IMR-90 (cell line): ENCODE results near the gene PDZD2. TPM values are rescaled to one million over a fixed set of nuclear protein-coding genes. Genes with fewer than 3 reads are reported as not detected.

ENCODE experiments used
- ATAC-seq: fragments of 200-7000 bp; cut with Tn5 transposase; 2 replicates; pipeline ENCODE4 v1.9.1; 2020; ENCODE audit warnings: low read depth, mild to moderate bottlenecking, moderate library complexity
- BruUV-seq: library from RNA; stranded (reverse); fragments of 400-500 nt; replicated peaks from 2 replicates; lab custom pipeline; 2021; lab: Mats Ljungman, UMichigan
- CTCF ChIA-PET: fragments of 300-600 bp; formaldehyde crosslinking; extraction: SDS; loops from one replicate; lab custom pipeline; 2021; ENCODE audit warnings: antibody characterized with exemption; lab: Yijun Ruan, JAX
- POLR2A ChIA-PET: fragments of 300-600 bp; sonication (Branson Sonifier 250); formaldehyde crosslinking; loops from one replicate; lab custom pipeline; 2022; ENCODE audit warnings: antibody characterized with exemption; ENCODE audit not compliant: unreplicated experiment; lab: Charles Lee
- DNase-seq: peaks from one replicate; pipeline ENCODE4 v3.0.0; 2013
- H2AFZ ChIP-seq: replicated peaks from 2 replicates; pipeline ENCODE3; 2013; ENCODE audit warnings: low read length, mild to moderate bottlenecking; ENCODE audit not compliant: poor library complexity
- H2AK5ac ChIP-seq: 2 replicates; pipeline ENCODE4 v1.6.1; 2013; ENCODE audit warnings: low read depth, low read length, inconsistent platforms
- H2AK9ac ChIP-seq: replicated peaks from 2 replicates; pipeline ENCODE3; 2013; ENCODE audit warnings: mild to moderate bottlenecking, low read depth, low read length, moderate library complexity; ENCODE audit not compliant: poor library complexity
- H2BK120ac ChIP-seq: 2 replicates; pipeline ENCODE4 v1.6.1; 2013; ENCODE audit warnings: low read depth, low read length, inconsistent platforms
- H2BK15ac ChIP-seq: 3 replicates; pipeline ENCODE4 v1.6.1; 2013; ENCODE audit warnings: low read depth, low read length, inconsistent platforms
- H2BK20ac ChIP-seq: 2 replicates; pipeline ENCODE4 v1.6.1; 2013; ENCODE audit warnings: low read depth, mild to moderate bottlenecking, inconsistent platforms, low read length, moderate library complexity
- H2BK5ac ChIP-seq: 2 replicates; pipeline ENCODE4 v1.6.1; 2013; ENCODE audit warnings: mild to moderate bottlenecking, low read depth, low read length, inconsistent platforms; ENCODE audit not compliant: poor library complexity, severe bottlenecking
- H3K14ac ChIP-seq: replicated peaks from 2 replicates; pipeline ENCODE4 v1.6.1; 2013; ENCODE audit warnings: low read depth, low read length, inconsistent platforms
- H3K18ac ChIP-seq: 2 replicates; pipeline ENCODE4 v1.6.1; 2013; ENCODE audit warnings: low read depth, low read length, control low read depth
- H3K23ac ChIP-seq: 2 replicates; pipeline ENCODE4 v1.6.1; 2013; ENCODE audit warnings: low read depth, low read length, inconsistent platforms
- H3K27ac ChIP-seq: 2 replicates; pipeline ENCODE4 v1.5.1; 2013; ENCODE audit warnings: mild to moderate bottlenecking, control low read depth, low read length; ENCODE audit not compliant: insufficient read depth
- H3K27me3 ChIP-seq: 2 replicates; pipeline ENCODE4 v1.6.1; 2013; ENCODE audit warnings: low read length; ENCODE audit not compliant: control insufficient read depth, insufficient read depth
- H3K36me3 ChIP-seq: 2 replicates; pipeline ENCODE4 v1.6.1; 2013; ENCODE audit warnings: low read length, mixed read lengths; ENCODE audit not compliant: control insufficient read depth, insufficient read depth
- H3K4ac ChIP-seq: 2 replicates; pipeline ENCODE4 v1.6.1; 2013; ENCODE audit warnings: low read depth, low read length, inconsistent platforms
- H3K4me1 ChIP-seq: 2 replicates; pipeline ENCODE4 v1.6.1; 2013; ENCODE audit warnings: low read length, mixed read lengths; ENCODE audit not compliant: control insufficient read depth, insufficient read depth
- H3K4me2 ChIP-seq: 2 replicates; pipeline ENCODE4 v1.6.1; 2013; ENCODE audit warnings: low read depth, mild to moderate bottlenecking, control low read depth, low read length, moderate library complexity
- H3K4me3 ChIP-seq: 2 replicates; pipeline ENCODE4 v1.5.1; 2013; ENCODE audit warnings: low read depth, mild to moderate bottlenecking, control low read depth, low read length, moderate library complexity; ENCODE audit not compliant: insufficient read depth
- H3K56ac ChIP-seq: 2 replicates; pipeline ENCODE4 v1.6.1; 2013; ENCODE audit warnings: low read length, inconsistent platforms; ENCODE audit not compliant: insufficient read depth; ENCODE audit errors: extremely low read depth
- H3K79me1 ChIP-seq, 2 experiments: 2 replicates each; pipeline ENCODE4 v1.6.1; 2013; ENCODE audit warnings: low read length in 2 of 2, inconsistent platforms in 1 of 2, low read depth in 1 of 2
- H3K9ac ChIP-seq: 2 replicates; pipeline ENCODE4 v1.6.1; 2013; ENCODE audit warnings: low read depth, low read length, control low read depth
- H3K9me1 ChIP-seq: 2 replicates; pipeline ENCODE4 v1.6.1; 2013; ENCODE audit warnings: low read length, inconsistent platforms; ENCODE audit not compliant: insufficient read depth
- H3K9me3 ChIP-seq: 2 replicates; pipeline ENCODE4 v1.6.1; 2013; ENCODE audit warnings: low read length; ENCODE audit not compliant: control insufficient read depth, insufficient read depth
- H4K20me1 ChIP-seq: 2 replicates; pipeline ENCODE4 v1.6.1; 2013; ENCODE audit warnings: low read length, inconsistent platforms; ENCODE audit not compliant: insufficient read depth
- H4K5ac ChIP-seq: 2 replicates; pipeline ENCODE4 v1.6.1; 2013; ENCODE audit warnings: mild to moderate bottlenecking, low read depth, low read length, control low read depth
- H4K8ac ChIP-seq, 2 experiments: 2 replicates each; pipeline ENCODE4 v1.6.1; 2013; ENCODE audit warnings: low read depth in 2 of 2, low read length in 2 of 2, control low read depth in 1 of 2, inconsistent platforms in 1 of 2
- H4K91ac ChIP-seq: 2 replicates; pipeline ENCODE4 v1.6.1; 2013; ENCODE audit warnings: low read depth, low read length, inconsistent platforms; ENCODE audit not compliant: insufficient read depth
- CEBPB ChIP-seq: IDR thresholded peaks from 2 replicates; pipeline ENCODE4 v1.6.1; 2012; ENCODE audit warnings: low read depth, low read length, improper control_type of control experiment
- FOS ChIP-seq: fragments of 150-350 bp; IDR thresholded peaks from 2 replicates; pipeline ENCODE4 v1.6.1; 2016; ENCODE audit warnings: low read depth, low read length
- MAFK ChIP-seq: IDR thresholded peaks from 2 replicates; pipeline ENCODE4 v1.6.1; 2012; ENCODE audit warnings: low read depth, low read length, improper control_type of control experiment
- MAZ ChIP-seq: IDR thresholded peaks from 2 replicates; pipeline ENCODE4 v1.6.1; 2012; ENCODE audit warnings: low read depth, mild to moderate bottlenecking, low read length, improper control_type of control experiment, moderate library complexity, borderline replicate concordance
- MXI1 ChIP-seq: IDR thresholded peaks from 2 replicates; pipeline ENCODE4 v1.6.1; 2012; ENCODE audit warnings: low read depth, mild to moderate bottlenecking, low read length, moderate library complexity, borderline replicate concordance
- POLR2A ChIP-seq: IDR thresholded peaks from 2 replicates; pipeline ENCODE4 v1.6.1; 2012; ENCODE audit warnings: mild to moderate bottlenecking, low read depth, low read length
- RAD21 ChIP-seq: IDR thresholded peaks from 2 replicates; pipeline ENCODE4 v1.6.1; 2012; ENCODE audit warnings: low read length, improper control_type of control experiment
- RCOR1 ChIP-seq: IDR thresholded peaks from 2 replicates; pipeline ENCODE4 v1.6.1; 2012; ENCODE audit warnings: mild to moderate bottlenecking, low read length, improper control_type of control experiment; ENCODE audit not compliant: insufficient replicate concordance
- RFX5 ChIP-seq: IDR thresholded peaks from 2 replicates; pipeline ENCODE4 v1.8.0; 2012; ENCODE audit warnings: low read depth, mild to moderate bottlenecking, low read length, moderate library complexity
- SMC3 ChIP-seq: fragments of 150-350 bp; IDR thresholded peaks from 2 replicates; pipeline ENCODE4 v1.6.1; 2016; ENCODE audit warnings: low read depth, mild to moderate bottlenecking, antibody characterized with exemption, low read length, moderate library complexity
- WGBS, 2 experiments: methylation state at CpG; one replicate each; pipeline versions ENCODE4 v1.1.5 to v1.1.7; 2013; ENCODE audit warnings: missing lambda C conversion rate in 2 of 2; ENCODE audit not compliant: insufficient read length in 1 of 2; ENCODE audit errors: extremely low coverage in 2 of 2; 5-methylcytosine and 5-hydroxymethylcytosine counted together
- dilution Hi-C: fragments of 300-500 bp; cut with HindIII; formaldehyde crosslinking; loops from one replicate; pipeline ENCODE4 v1.14.3; 2018; ENCODE audit warnings: low sequenced_read_pairs; ENCODE audit not compliant: unreplicated experiment
- in situ Hi-C: fragments of 300-500 bp; cut with MboI; formaldehyde crosslinking; loops from 3 replicates; pipeline ENCODE4 v1.14.3; 2019; ENCODE audit warnings: low sequenced_read_pairs, inconsistent platforms, mixed read lengths
- intact Hi-C: fragments of 100-400 bp; cut with micrococcal nuclease; formaldehyde crosslinking; loops from 2 replicates; pipeline ENCODE4 v1.10.0; 2022
- polyA plus RNA-seq, 3 experiments: library from polyadenylated mRNA; depleted of rRNA; stranded (reverse); fragments of >200 nt; gene quantifications; 2 replicates each; pipeline ENCODE4 v1.2.3, GENCODE V29; 2012; ENCODE audit warnings: low replicate concordance in 1 of 3
- total RNA-seq: library from RNA; depleted of rRNA; stranded (reverse); fragments of >200 nt; gene quantifications from 2 replicates; pipeline ENCODE4 v1.2.3, GENCODE V29; 2012
- TF ChIP-seq, protein P1 (sequence below): conservative IDR thresholded peaks from 2 replicates; pipeline ENCODE4 v1.5.1; 2012; ENCODE audit warnings: mild to moderate bottlenecking, low read depth, low read length, improper control_type of control experiment
- TF ChIP-seq, protein P2 (sequence below): fragments of 150-350 bp; IDR thresholded peaks from 2 replicates; pipeline ENCODE4 v1.6.1; 2017; ENCODE audit warnings: mild to moderate bottlenecking, antibody characterized with exemption, low read length, low read depth
- TF ChIP-seq, protein P3 (sequence below): fragments of 150-350 bp; IDR thresholded peaks from 2 replicates; pipeline ENCODE4 v1.6.1; 2016; ENCODE audit warnings: low read depth, mild to moderate bottlenecking, low read length, moderate library complexity, borderline replicate concordance

PDZD2 gene
- total and polyA plus RNA-seq, 2 of the 4 experiments (the other 2 are of a cell fraction): under 0.01 to 0.02 TPM

DNA sequence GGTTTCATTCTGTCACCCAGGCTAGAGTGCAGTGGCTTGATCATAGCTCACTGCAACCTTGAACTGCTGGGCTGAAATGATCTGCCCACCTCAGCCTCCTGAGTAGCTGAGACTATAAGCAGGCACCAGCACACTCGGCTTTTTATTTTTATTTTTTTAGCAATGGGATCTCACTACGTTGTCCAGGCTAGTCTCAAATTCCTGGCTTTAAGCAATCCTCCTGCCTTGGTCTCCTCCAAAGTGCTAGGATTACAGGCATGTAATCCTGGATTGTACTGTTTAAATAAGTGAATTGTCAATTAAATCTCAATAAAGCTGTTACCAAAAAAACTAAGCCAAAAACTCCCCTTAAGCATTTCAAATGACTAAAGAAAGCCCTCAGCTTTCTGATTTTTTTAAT, 516.3 kb downstream of the PDZD2 start:
- H3K4ac ChIP-seq: no peak overlapping the region
- no peak overlapping the region for H2AK9ac ChIP-seq
- no peak overlapping the region for H3K4me3 ChIP-seq
- H2BK20ac ChIP-seq: no peak overlapping the region
- no peak overlapping the region for H4K91ac ChIP-seq
- H3K27ac ChIP-seq: no peak overlapping the region
- H3K27me3 ChIP-seq: no peaks in the 10 kb centered on the region
- CTCF ChIA-PET: no interaction called here
- no peak overlapping the region for H2BK120ac ChIP-seq
- H3K4me2 ChIP-seq: no peak overlapping the region
- no peak overlapping the region for H4K5ac ChIP-seq
- 100% methylated on average over 1 of the region's 2 CpGs; no CpG with 5 or more reads in 1 of the 2 experiments for WGBS, 2 experiments
- H3K36me3 ChIP-seq: peaks cover 1% of the 10 kb centered on the region; the same call in 1 of the 2 replicates
- no peak for TF ChIP-seq RCOR1
- TF ChIP-seq, protein P1, sequence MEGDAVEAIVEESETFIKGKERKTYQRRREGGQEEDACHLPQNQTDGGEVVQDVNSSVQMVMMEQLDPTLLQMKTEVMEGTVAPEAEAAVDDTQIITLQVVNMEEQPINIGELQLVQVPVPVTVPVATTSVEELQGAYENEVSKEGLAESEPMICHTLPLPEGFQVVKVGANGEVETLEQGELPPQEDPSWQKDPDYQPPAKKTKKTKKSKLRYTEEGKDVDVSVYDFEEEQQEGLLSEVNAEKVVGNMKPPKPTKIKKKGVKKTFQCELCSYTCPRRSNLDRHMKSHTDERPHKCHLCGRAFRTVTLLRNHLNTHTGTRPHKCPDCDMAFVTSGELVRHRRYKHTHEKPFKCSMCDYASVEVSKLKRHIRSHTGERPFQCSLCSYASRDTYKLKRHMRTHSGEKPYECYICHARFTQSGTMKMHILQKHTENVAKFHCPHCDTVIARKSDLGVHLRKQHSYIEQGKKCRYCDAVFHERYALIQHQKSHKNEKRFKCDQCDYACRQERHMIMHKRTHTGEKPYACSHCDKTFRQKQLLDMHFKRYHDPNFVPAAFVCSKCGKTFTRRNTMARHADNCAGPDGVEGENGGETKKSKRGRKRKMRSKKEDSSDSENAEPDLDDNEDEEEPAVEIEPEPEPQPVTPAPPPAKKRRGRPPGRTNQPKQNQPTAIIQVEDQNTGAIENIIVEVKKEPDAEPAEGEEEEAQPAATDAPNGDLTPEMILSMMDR: no peak
- TF ChIP-seq FOS: no peak
- TF ChIP-seq SMC3: no peak
- TF ChIP-seq, protein P2, sequence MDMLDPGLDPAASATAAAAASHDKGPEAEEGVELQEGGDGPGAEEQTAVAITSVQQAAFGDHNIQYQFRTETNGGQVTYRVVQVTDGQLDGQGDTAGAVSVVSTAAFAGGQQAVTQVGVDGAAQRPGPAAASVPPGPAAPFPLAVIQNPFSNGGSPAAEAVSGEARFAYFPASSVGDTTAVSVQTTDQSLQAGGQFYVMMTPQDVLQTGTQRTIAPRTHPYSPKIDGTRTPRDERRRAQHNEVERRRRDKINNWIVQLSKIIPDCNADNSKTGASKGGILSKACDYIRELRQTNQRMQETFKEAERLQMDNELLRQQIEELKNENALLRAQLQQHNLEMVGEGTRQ: no peak
- TF ChIP-seq MAFK: no peak
- no peak for TF ChIP-seq POLR2A
- no peak for TF ChIP-seq CEBPB
- TF ChIP-seq, protein P3, sequence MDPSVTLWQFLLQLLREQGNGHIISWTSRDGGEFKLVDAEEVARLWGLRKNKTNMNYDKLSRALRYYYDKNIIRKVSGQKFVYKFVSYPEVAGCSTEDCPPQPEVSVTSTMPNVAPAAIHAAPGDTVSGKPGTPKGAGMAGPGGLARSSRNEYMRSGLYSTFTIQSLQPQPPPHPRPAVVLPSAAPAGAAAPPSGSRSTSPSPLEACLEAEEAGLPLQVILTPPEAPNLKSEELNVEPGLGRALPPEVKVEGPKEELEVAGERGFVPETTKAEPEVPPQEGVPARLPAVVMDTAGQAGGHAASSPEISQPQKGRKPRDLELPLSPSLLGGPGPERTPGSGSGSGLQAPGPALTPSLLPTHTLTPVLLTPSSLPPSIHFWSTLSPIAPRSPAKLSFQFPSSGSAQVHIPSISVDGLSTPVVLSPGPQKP: no peak
- TF ChIP-seq MXI1: no peak
- no peak for TF ChIP-seq RFX5
- TF ChIP-seq RAD21: no peak
- no peak for TF ChIP-seq MAZ
- POLR2A ChIA-PET: no interaction called here
- intact Hi-C loops (no loop called here), in situ Hi-C loops (no loop called here), dilution Hi-C loops (no loop called here)
- H3K14ac ChIP-seq: no peak overlapping the region
- peaks cover 17% of the 10 kb centered on the region for H3K9me1 ChIP-seq
- no peak overlapping the region for H2AFZ ChIP-seq
- no peaks in the 10 kb centered on the region for H3K9me3 ChIP-seq
- BruUV-seq: no TSS peak
- H4K20me1 ChIP-seq: peaks cover 94% of the 10 kb centered on the region
- DNase-seq (no peak), ATAC-seq (no peak)
- no peak overlapping the region for H3K18ac ChIP-seq
- H3K23ac ChIP-seq: no peak overlapping the region
- no peak overlapping the region for H4K8ac ChIP-seq
- H3K56ac ChIP-seq: no peak overlapping the region
- peaks cover 4 to 59% of the 10 kb centered on the region in 2 experiments; a peak in 3 of 4 replicates for H3K79me1 ChIP-seq
- H2BK5ac ChIP-seq: no peak overlapping the region
- no peak overlapping the region for H2AK5ac ChIP-seq
- H2BK15ac ChIP-seq: no peak overlapping the region
- H3K9ac ChIP-seq: no peak overlapping the region
- H3K4me1 ChIP-seq: peaks cover 11% of the 10 kb centered on the region; the same call in 1 of the 2 replicates
